Measurements from ENCODE around the gene ATP2A3. TPM values are rescaled to one million over a fixed set of nuclear protein-coding genes. Genes with fewer than 3 reads are reported as not detected.

The ATP2A3 gene
- total and polyA plus RNA-seq, 2 donors (not counting 1 experiment from before 2014, with no cell fraction given) = 697 to 817 TPM

- TF ChIP-seq CTCF (IDR thresholded peaks at IDR 0.05) (no peak), EZH2 (IDR thresholded peaks at IDR 0.05; ENCODE audit: borderline replicate concordance, insufficient read depth, low read depth, low read length, poor library complexity, severe bottlenecking) (no peak)
- no CpG with 5 or more reads among the region's 1 CpG for WGBS (ENCODE audit: insufficient coverage)
- Mint-ChIP-seq H3K9me3 (ENCODE audit: insufficient read depth) (peaks cover 5% of the 10 kb centered on the region), H3K27me3 (peaks cover 11% of the 10 kb centered on the region), H3K27ac (no peak overlapping the region), H3K4me3 (no peak overlapping the region), H3K4me1 (no peaks in the 10 kb centered on the region)
- ChIA-PET POLR2A (interaction anchor here (0.6 kb wide), 1 partner anchor 1423 kb away, joined by 4 read pairs; no protein-coding TSS in a partner anchor), CTCF (no interaction called here)
- H3K9me3 ChIP-seq (ENCODE audit: control extremely low read depth in 1 of 3, control insufficient read depth in 2 of 3, insufficient read depth in 1 of 3, low read length in 2 of 3) = peaks cover 0 to 12% (median 3%) of the 10 kb centered on the region in 3 donors
- intact Hi-C loops (cut with micrococcal nuclease) = no loop called here
- H4K20me1 ChIP-seq (ENCODE audit: control insufficient read depth, insufficient read depth, low read length, poor library complexity, severe bottlenecking) = no peaks in the 10 kb centered on the region
- no peak overlapping the region for H3K9ac ChIP-seq (ENCODE audit: low read length)
- no peaks in the 10 kb centered on the region for H3K79me2 ChIP-seq (ENCODE audit: control insufficient read depth, insufficient read depth, low read length)
- no peaks in the 10 kb centered on the region for H3K36me3 ChIP-seq (replicated peaks in 1 of 2; ENCODE audit: control extremely low read depth in 1 of 2, control insufficient read depth in 1 of 2, extremely low read depth in 1 of 2, insufficient read depth in 2 of 2, low read length in 1 of 2)
- no peaks in the 10 kb centered on the region for H3K27me3 ChIP-seq (replicated peaks in 1 of 4; ENCODE audit: control extremely low read depth in 1 of 4, control insufficient read depth in 3 of 4, insufficient read depth in 4 of 4, low read length in 3 of 4)
- DNase-seq (no peak), ATAC-seq (ENCODE audit: low read depth) (no peak)
- no peak overlapping the region for H2AFZ ChIP-seq (ENCODE audit: insufficient read depth, low read depth, low read length, poor library complexity, severe bottlenecking)
- H3K4me1 ChIP-seq (ENCODE audit: control insufficient read depth in 2 of 2, insufficient read depth in 2 of 2, low read length in 2 of 2) = no peaks in the 10 kb centered on the region
- H3K4me3 ChIP-seq (ENCODE audit: control extremely low read depth in 1 of 5, extremely low read depth in 1 of 5, insufficient read depth in 1 of 5, low read depth in 2 of 5, low read length in 4 of 5) = no peak overlapping the region
- no peak overlapping the region for H3K4me2 ChIP-seq (replicated peaks; ENCODE audit: low read depth, low read length, poor library complexity, severe bottlenecking)
- H3K27ac ChIP-seq (ENCODE audit: low read length in 2 of 2) = no peak overlapping the region
These were observed 30.0 kb upstream of the ATP2A3 start for GRCh38 chr17:3994221-3994576.

- no peak overlapping the region for H2AFZ ChIP-seq (ENCODE audit: insufficient read depth, low read depth, low read length, poor library complexity, severe bottlenecking)
- POLR2A ChIA-PET = interaction anchor here (0.6 kb wide), 1 partner anchor 1423 kb away, joined by 4 read pairs; no protein-coding TSS in a partner anchor
- no peak overlapping the region for H3K9ac ChIP-seq (ENCODE audit: low read length)
These were observed 29.4 kb upstream of the ATP2A3 start for GRCh38 chr17:3993493-3994220.

More at GRCh38 chr17:3993493-3994220, 29.4 kb upstream of the ATP2A3 start:
- H3K4me3 ChIP-seq (ENCODE audit: control extremely low read depth in 1 of 5, extremely low read depth in 1 of 5, insufficient read depth in 1 of 5, low read depth in 2 of 5, low read length in 4 of 5) = no peak overlapping the region
- no peaks in the 10 kb centered on the region for H3K27me3 ChIP-seq (replicated peaks in 1 of 4; ENCODE audit: control extremely low read depth in 1 of 4, control insufficient read depth in 3 of 4, insufficient read depth in 4 of 4, low read length in 3 of 4)
- Mint-ChIP-seq H3K27ac (no peak overlapping the region), H3K27me3 (peaks cover 11% of the 10 kb centered on the region), H3K9me3 (ENCODE audit: insufficient read depth) (peaks cover 5% of the 10 kb centered on the region), H3K4me1 (no peaks in the 10 kb centered on the region), H3K4me3 (no peak overlapping the region)
- no peaks in the 10 kb centered on the region for H3K79me2 ChIP-seq (ENCODE audit: control insufficient read depth, insufficient read depth, low read length)
- CTCF ChIA-PET = interaction anchor here (1.1 to 1.2 kb wide), 2 partner anchors 7 to 59 kb away, joined by 3 read pairs; no protein-coding TSS in a partner anchor
- H3K27ac ChIP-seq (ENCODE audit: low read length in 2 of 2) = no peak overlapping the region
- H3K4me2 ChIP-seq (replicated peaks; ENCODE audit: low read depth, low read length, poor library complexity, severe bottlenecking) = no peak overlapping the region
- 71% methylated on average over 4 of the region's 8 CpGs for WGBS (ENCODE audit: insufficient coverage)
- H3K4me1 ChIP-seq (ENCODE audit: control insufficient read depth in 2 of 2, insufficient read depth in 2 of 2, low read length in 2 of 2) = no peaks in the 10 kb centered on the region
- H4K20me1 ChIP-seq (ENCODE audit: control insufficient read depth, insufficient read depth, low read length, poor library complexity, severe bottlenecking) = no peaks in the 10 kb centered on the region
- ATAC-seq (ENCODE audit: low read depth) (no peak), DNase-seq (no peak)
- no peak for TF ChIP-seq CTCF (IDR thresholded peaks at IDR 0.05)
- TF ChIP-seq EZH2 (IDR thresholded peaks at IDR 0.05; ENCODE audit: borderline replicate concordance, insufficient read depth, low read depth, low read length, poor library complexity, severe bottlenecking) = no peak
- intact Hi-C loops (cut with micrococcal nuclease) = no loop called here
- H3K36me3 ChIP-seq (replicated peaks in 1 of 2; ENCODE audit: control extremely low read depth in 1 of 2, control insufficient read depth in 1 of 2, extremely low read depth in 1 of 2, insufficient read depth in 2 of 2, low read length in 1 of 2) = no peaks in the 10 kb centered on the region
- H3K9me3 ChIP-seq (ENCODE audit: control extremely low read depth in 1 of 3, control insufficient read depth in 2 of 3, insufficient read depth in 1 of 3, low read length in 2 of 3) = peaks cover 0 to 12% (median 3%) of the 10 kb centered on the region in 3 donors
